ENCODE results near the gene NAV2. TPM values are rescaled to one million over a fixed set of nuclear protein-coding genes. Genes with fewer than 3 reads are reported as not detected.

Gene NAV2
- total RNA-seq, 1 donor from 2014 or later: 47.3 TPM

- peak; percentile 61 for DNase-seq (ENCODE audit: low spot score)
Observed at GRCh38 chr11:19714387-19715363, 2.0 kb downstream of the NAV2 start.

- no peak for DNase-seq (ENCODE audit: low spot score)
Observed at GRCh38 chr11:19715373-19715772, 2.7 kb downstream of the NAV2 start.

GRCh38 chr11:19718051-19718450 lies 5.4 kb downstream of the NAV2 start:
- no peak for DNase-seq (ENCODE audit: low spot score)

GRCh38 chr11:19718951-19719350 lies 6.3 kb downstream of the NAV2 start:
- no peak for DNase-seq (ENCODE audit: low spot score)

- DNase-seq (ENCODE audit: low spot score): no peak
Observed at GRCh38 chr11:19719960-19720359, 7.3 kb downstream of the NAV2 start.

GRCh38 chr11:19721176-19721575 lies 8.5 kb downstream of the NAV2 start:
- no peak for DNase-seq (ENCODE audit: low spot score)

- no peak for DNase-seq (ENCODE audit: low spot score)
Observed at GRCh38 chr11:19722702-19723101, 10.1 kb downstream of the NAV2 start.

- DNase-seq (ENCODE audit: low spot score): peak; percentile 59
Observed at GRCh38 chr11:19723572-19724342, 11.1 kb downstream of the NAV2 start.

GRCh38 chr11:19724765-19725164 lies 12.1 kb downstream of the NAV2 start:
- no peak for DNase-seq (ENCODE audit: low spot score)

- DNase-seq (ENCODE audit: low spot score): no peak
Observed at GRCh38 chr11:19725379-19726079, 12.9 kb downstream of the NAV2 start.

- no peak for DNase-seq (ENCODE audit: low spot score)
Observed at GRCh38 chr11:19727246-19727645, 14.6 kb downstream of the NAV2 start.

GRCh38 chr11:19728436-19728835 lies 15.8 kb downstream of the NAV2 start:
- DNase-seq (ENCODE audit: low spot score): no peak

- no peak for DNase-seq (ENCODE audit: low spot score)
Observed at GRCh38 chr11:19729141-19729540, 16.5 kb downstream of the NAV2 start.

GRCh38 chr11:19730373-19730772 lies 17.7 kb downstream of the NAV2 start:
- DNase-seq (ENCODE audit: low spot score): peak; percentile 69

- no peak for DNase-seq (ENCODE audit: low spot score)
Observed at GRCh38 chr11:19734171-19734570, 21.5 kb downstream of the NAV2 start.

GRCh38 chr11:19735157-19735908 lies 22.7 kb downstream of the NAV2 start:
- no peak for DNase-seq (ENCODE audit: low spot score)

- no peak for DNase-seq (ENCODE audit: low spot score)
Observed at GRCh38 chr11:19735909-19736498, 23.4 kb downstream of the NAV2 start.

- no peak for DNase-seq (ENCODE audit: low spot score)
Observed at GRCh38 chr11:19736831-19737230, 24.2 kb downstream of the NAV2 start.

- no peak for DNase-seq (ENCODE audit: low spot score)
Observed at GRCh38 chr11:19737575-19737974, 24.9 kb downstream of the NAV2 start.

- no peak for DNase-seq (ENCODE audit: low spot score)
Observed at GRCh38 chr11:19738124-19738523, 25.5 kb downstream of the NAV2 start.

GRCh38 chr11:19739872-19740271 lies 27.2 kb downstream of the NAV2 start:
- no peak for DNase-seq (ENCODE audit: low spot score)
